Bronchial epithelial cell (primary cell): Measurements from ENCODE around the gene PRDX2. TPM values are rescaled to one million over a fixed set of nuclear protein-coding genes. Genes with fewer than 3 reads are reported as not detected.

Experiments
- DNase-seq: peaks from one replicate; pipeline ENCODE4 v3.0.0-alpha.2; 2010; ENCODE audit warnings: low read depth
- FAIRE-seq: peaks from 2 replicates; lab custom pipeline; 2011; peaks lifted over from hg19 to GRCh38; lab: Jason Lieb, UNC
- H3K27me3 ChIP-seq: 2 replicates; pipeline ENCODE4 v1.5.1; 2011; ENCODE audit warnings: low read length; ENCODE audit not compliant: control insufficient read depth, insufficient read depth
- H3K36me3 ChIP-seq: 2 replicates; pipeline ENCODE4 v1.5.1; 2011; ENCODE audit warnings: low read length; ENCODE audit not compliant: control insufficient read depth, insufficient read depth
- H3K4me3 ChIP-seq: 2 replicates; pipeline ENCODE4 v1.5.1; 2011; ENCODE audit warnings: mild to moderate bottlenecking, low read depth, low read length, control low read depth
- CTCF ChIP-seq: IDR thresholded peaks from 2 replicates; pipeline ENCODE4 v1.5.1; 2011; ENCODE audit warnings: mild to moderate bottlenecking, moderate library complexity, low read length, control low read depth, inconsistent platforms; ENCODE audit not compliant: insufficient read depth, severe bottlenecking
- total RNA-seq: library from RNA; depleted of rRNA; stranded (reverse); fragments of >200 nt; gene quantifications from 2 replicates; pipeline ENCODE4 v1.2.1, GENCODE V29; 2014

PRDX2 gene
- total RNA-seq, 1 donor from 2014 or later, result 157 TPM

- FAIRE-seq (no peak), DNase-seq (no peak)
- Histone ChIP-seq H3K36me3 (no peaks in the 10 kb centered on the region), H3K27me3 (no peaks in the 10 kb centered on the region), H3K4me3 (peak overlapping the region; percentile 76)
- no peak for TF ChIP-seq CTCF
Observed at GRCh38 chr19:12778905-12779161, 22.8 kb downstream of the PRDX2 start.

- FAIRE-seq (no peak), DNase-seq (peak; percentile 60)
- Histone ChIP-seq H3K4me3 (peak overlapping the region; percentile 76), H3K27me3 (no peaks in the 10 kb centered on the region), H3K36me3 (peaks cover 3% of the 10 kb centered on the region)
- TF ChIP-seq CTCF, result no peak
Observed at GRCh38 chr19:12778017-12778904, 23.3 kb downstream of the PRDX2 start.

GRCh38 chr19:12777217-12778016 lies 24.2 kb downstream of the PRDX2 start:
- TF ChIP-seq CTCF, result peak; percentile 87
- FAIRE-seq, result no peak
- H3K36me3 ChIP-seq, result peaks cover 3% of the 10 kb centered on the region
- DNase-seq, result no peak
- no peaks in the 10 kb centered on the region for H3K27me3 ChIP-seq
- H3K4me3 ChIP-seq, result peak overlapping the region; percentile 76

- DNase-seq (peak; percentile 86), FAIRE-seq (peak; percentile 58)
- Histone ChIP-seq H3K36me3 (peaks cover 11% of the 10 kb centered on the region), H3K27me3 (no peaks in the 10 kb centered on the region), H3K4me3 (peak within 1 kb of the TSS; percentile 96)
- no peak for TF ChIP-seq CTCF
Observed at GRCh38 chr19:12774588-12775555, 26.7 kb downstream of the PRDX2 start, which contains the start of gene HOOK2. TSS of gene HOOK2 (minus strand) at chr19:12775552. CDS start at chr19:12775449, 103 bp downstream.

- FAIRE-seq, result no peak
- H3K27me3 ChIP-seq, result no peaks in the 10 kb centered on the region
- no peak overlapping the region for H3K4me3 ChIP-seq
- peak; percentile 38 for TF ChIP-seq CTCF
- H3K36me3 ChIP-seq, result peaks cover 14% of the 10 kb centered on the region
- no peak for DNase-seq
Observed at GRCh38 chr19:12773571-12773970, 28.0 kb downstream of the PRDX2 start.
